ENCODE results near the gene NDC1.

DNA sequence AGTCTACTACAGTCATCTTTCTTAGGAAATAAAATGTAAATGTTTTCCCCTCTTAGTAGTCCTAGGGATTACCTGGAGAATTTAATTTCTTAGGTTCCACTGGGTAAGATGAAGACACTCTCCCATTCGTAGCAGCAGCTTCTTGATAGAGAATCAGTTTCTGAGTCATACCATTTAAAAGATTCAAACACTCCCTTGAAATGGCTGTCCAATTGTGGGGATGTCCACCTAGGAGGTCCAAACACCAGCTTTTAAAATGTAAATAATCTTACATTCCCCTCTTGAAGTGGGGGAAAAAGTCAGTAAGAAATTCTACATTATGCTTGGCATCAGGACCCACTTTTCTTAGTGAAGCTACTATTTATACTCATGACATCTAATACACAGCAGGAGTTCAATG, 37.5 kb downstream of the NDC1 start:
- TF ChIP-seq, protein P1, sequence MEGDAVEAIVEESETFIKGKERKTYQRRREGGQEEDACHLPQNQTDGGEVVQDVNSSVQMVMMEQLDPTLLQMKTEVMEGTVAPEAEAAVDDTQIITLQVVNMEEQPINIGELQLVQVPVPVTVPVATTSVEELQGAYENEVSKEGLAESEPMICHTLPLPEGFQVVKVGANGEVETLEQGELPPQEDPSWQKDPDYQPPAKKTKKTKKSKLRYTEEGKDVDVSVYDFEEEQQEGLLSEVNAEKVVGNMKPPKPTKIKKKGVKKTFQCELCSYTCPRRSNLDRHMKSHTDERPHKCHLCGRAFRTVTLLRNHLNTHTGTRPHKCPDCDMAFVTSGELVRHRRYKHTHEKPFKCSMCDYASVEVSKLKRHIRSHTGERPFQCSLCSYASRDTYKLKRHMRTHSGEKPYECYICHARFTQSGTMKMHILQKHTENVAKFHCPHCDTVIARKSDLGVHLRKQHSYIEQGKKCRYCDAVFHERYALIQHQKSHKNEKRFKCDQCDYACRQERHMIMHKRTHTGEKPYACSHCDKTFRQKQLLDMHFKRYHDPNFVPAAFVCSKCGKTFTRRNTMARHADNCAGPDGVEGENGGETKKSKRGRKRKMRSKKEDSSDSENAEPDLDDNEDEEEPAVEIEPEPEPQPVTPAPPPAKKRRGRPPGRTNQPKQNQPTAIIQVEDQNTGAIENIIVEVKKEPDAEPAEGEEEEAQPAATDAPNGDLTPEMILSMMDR (IDR thresholded peaks at IDR 0.05) = no peak
- no peak for TF ChIP-seq POLR2A (IDR thresholded peaks at IDR 0.05)
